GM12872 (cell line): Measurements from ENCODE around the gene ZDHHC21.

Experiments
- CTCF ChIP-seq: IDR thresholded peaks from 3 replicates; pipeline ENCODE4 v1.5.1; 2011; ENCODE audit warnings: low read depth, mild to moderate bottlenecking, low read length, moderate library complexity; ENCODE audit not compliant: insufficient read depth

Gene ZDHHC21

GRCh38 chr9:14677396-14677795, 15.8 kb downstream of the ZDHHC21 start:
- no peak for TF ChIP-seq CTCF

- TF ChIP-seq CTCF = no peak
Measured at GRCh38 chr9:14674630-14675029, 18.6 kb downstream of the ZDHHC21 start.

GRCh38 chr9:14671377-14671776, 21.9 kb downstream of the ZDHHC21 start:
- no peak for TF ChIP-seq CTCF

GRCh38 chr9:14670718-14671117, 22.5 kb downstream of the ZDHHC21 start:
- no peak for TF ChIP-seq CTCF

GRCh38 chr9:14662060-14662453, 31.2 kb downstream of the ZDHHC21 start:
- TF ChIP-seq CTCF = no peak

- peak; percentile 44; the same call in 2 of the 3 replicates for TF ChIP-seq CTCF
Measured at GRCh38 chr9:14661421-14662059, 31.7 kb downstream of the ZDHHC21 start.

- no peak for TF ChIP-seq CTCF
Measured at GRCh38 chr9:14660721-14661120, 32.5 kb downstream of the ZDHHC21 start.
